Measurements from ENCODE around the gene ATP11A. TPM values are rescaled to one million over a fixed set of nuclear protein-coding genes. Genes with fewer than 3 reads are reported as not detected.

Gene ATP11A
- total RNA-seq, result 7.2 and 7.6 TPM in 2 replicates

DNA sequence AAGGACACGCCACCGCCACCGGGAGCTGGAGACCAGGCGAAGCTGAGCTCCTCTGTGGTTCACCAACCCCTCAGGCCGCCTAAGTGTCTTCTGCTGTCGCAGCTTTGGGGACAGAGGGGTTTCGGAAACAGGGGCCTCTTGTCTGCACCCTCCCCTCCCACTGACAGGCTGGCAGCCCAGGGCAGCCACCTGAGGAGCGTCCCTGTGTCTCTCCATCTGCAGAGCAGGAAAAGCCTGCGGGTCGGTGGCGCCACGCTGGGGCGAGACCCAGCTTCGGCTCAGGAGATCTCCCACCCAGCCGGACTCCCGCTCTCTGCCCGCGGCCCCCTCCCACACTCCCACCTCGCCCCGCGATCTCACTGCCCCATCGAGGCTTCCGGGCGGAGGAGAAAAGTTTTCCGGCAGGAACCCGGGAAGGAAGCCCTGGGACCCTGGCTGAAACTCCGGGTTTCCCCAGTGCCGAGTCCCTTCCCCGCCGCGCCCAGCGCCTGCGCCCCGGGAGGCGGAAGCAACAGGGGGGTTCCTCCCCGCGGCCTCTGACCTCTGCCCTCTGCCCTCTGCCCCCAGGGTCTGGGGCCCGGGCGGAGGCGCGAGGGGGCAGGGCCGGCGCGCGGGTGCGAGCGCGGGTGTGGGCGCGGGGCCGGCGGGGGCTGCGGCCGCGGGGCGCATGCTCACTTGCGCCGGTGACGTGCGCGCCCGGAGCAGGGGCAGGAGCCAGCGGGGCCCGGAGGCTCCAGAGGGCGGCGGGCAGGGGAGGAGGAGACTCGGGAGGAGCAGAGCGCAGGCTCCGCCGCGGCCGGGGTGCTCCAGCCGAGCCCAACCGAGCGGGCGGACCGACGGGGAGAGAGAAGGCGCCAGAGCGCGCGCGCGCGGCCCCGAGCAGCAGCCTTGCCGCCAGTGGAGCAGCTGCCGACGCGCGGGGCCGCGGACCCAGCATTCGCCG is at the start of gene ATP11A:
ATP11A (plus strand) TSS at position 736 of the 943 bp plus-strand sequence. CDS start 379 bp downstream, outside the sequence.

Other genes with a start within 250 kb of the ATP11A start
- gene TUBGCP3, start 101.9 kb upstream of the ATP11A start, total RNA-seq, result 17.9 and 28.9 TPM in 2 replicates